Lower lobe of right lung (tissue), 2 donors: Measurements from ENCODE around the gene DOCK6. TPM values are rescaled to one million over a fixed set of nuclear protein-coding genes. Genes with fewer than 3 reads are reported as not detected.

Source experiments
- ATAC-seq, 2 donors: fragments of 200-7000 bp; cut with Tn5 transposase; one replicate each; pipeline ENCODE4 v1.9.1; 2020 to 2022; ENCODE audit warnings: mild to moderate bottlenecking in 2 of 2, moderate library complexity in 2 of 2
- DNase-seq: peaks from one replicate; pipeline ENCODE4 v3.0.0-alpha.2; 2020
- H3K27ac ChIP-seq: fragments of 200-600 bp; one replicate; pipeline ENCODE4 v1.8.0; 2022
- H3K27me3 ChIP-seq: fragments of 200-600 bp; one replicate; pipeline ENCODE4 v1.8.0; 2022; ENCODE audit warnings: low read depth
- H3K36me3 ChIP-seq: fragments of 200-600 bp; one replicate; pipeline ENCODE4 v1.8.0; 2022; ENCODE audit warnings: mild to moderate bottlenecking
- H3K4me1 ChIP-seq: fragments of 200-600 bp; one replicate; pipeline ENCODE4 v1.8.0; 2022
- H3K4me3 ChIP-seq: fragments of 200-600 bp; one replicate; pipeline ENCODE4 v1.8.0; 2022; ENCODE audit warnings: mild to moderate bottlenecking
- H3K9me3 ChIP-seq: fragments of 200-600 bp; one replicate; pipeline ENCODE4 v1.8.0; 2022
- intact Hi-C: fragments of 100-400 bp; cut with DNase I; formaldehyde crosslinking; loops from one replicate; pipeline ENCODE4 v1.11.0; 2022
- total RNA-seq: library from RNA; stranded (reverse); fragmentation: NEBNext Ultra II Directional; extraction: Animal tissue kit (Norgen Biotek cat#: 25700); gene quantifications from one replicate; pipeline ENCODE4 v1.2.1, GENCODE V29; 2021
- TF ChIP-seq, protein P1 (sequence below): fragments of 200-600 bp; IDR thresholded peaks from one replicate; pipeline ENCODE4 v1.8.0; 2022; ENCODE audit warnings: antibody characterized with exemption, mild to moderate bottlenecking
- donor health status: DM: no; HTN: yes; CAD: no; lungs with severe emphysema.

The DOCK6 gene
- total RNA-seq, 1 donor from 2014 or later = 106 TPM

DNA sequence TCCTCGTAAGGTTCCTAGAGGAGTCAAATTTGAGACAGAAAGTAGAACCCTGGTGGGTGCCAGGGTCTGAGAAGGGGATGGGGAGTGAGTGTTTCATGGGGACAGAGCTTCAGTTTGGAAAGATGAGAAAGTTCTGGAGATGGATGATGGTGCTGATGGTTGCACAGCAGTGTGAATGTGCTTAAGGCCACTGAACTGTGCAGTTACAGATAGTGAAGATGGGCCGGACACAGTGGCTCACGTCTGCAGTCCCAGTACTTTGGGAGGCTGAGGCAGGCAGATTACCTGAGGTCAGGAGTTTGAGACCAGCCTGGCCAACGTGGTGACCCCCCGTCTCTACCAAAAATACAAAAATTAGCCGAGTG lies 107.7 kb downstream of the DOCK6 start:
- DNase-seq (no peak), ATAC-seq (no peak)
- no peak overlapping the region for H3K27ac ChIP-seq
- H3K27me3 ChIP-seq = no peaks in the 10 kb centered on the region
- intact Hi-C loops = no loop called here
- no peaks in the 10 kb centered on the region for H3K9me3 ChIP-seq
- H3K36me3 ChIP-seq = no peaks in the 10 kb centered on the region
- no peak overlapping the region for H3K4me3 ChIP-seq
- H3K4me1 ChIP-seq = peaks cover 50% of the 10 kb centered on the region
- TF ChIP-seq, protein P1, sequence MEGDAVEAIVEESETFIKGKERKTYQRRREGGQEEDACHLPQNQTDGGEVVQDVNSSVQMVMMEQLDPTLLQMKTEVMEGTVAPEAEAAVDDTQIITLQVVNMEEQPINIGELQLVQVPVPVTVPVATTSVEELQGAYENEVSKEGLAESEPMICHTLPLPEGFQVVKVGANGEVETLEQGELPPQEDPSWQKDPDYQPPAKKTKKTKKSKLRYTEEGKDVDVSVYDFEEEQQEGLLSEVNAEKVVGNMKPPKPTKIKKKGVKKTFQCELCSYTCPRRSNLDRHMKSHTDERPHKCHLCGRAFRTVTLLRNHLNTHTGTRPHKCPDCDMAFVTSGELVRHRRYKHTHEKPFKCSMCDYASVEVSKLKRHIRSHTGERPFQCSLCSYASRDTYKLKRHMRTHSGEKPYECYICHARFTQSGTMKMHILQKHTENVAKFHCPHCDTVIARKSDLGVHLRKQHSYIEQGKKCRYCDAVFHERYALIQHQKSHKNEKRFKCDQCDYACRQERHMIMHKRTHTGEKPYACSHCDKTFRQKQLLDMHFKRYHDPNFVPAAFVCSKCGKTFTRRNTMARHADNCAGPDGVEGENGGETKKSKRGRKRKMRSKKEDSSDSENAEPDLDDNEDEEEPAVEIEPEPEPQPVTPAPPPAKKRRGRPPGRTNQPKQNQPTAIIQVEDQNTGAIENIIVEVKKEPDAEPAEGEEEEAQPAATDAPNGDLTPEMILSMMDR = no peak

DNA sequence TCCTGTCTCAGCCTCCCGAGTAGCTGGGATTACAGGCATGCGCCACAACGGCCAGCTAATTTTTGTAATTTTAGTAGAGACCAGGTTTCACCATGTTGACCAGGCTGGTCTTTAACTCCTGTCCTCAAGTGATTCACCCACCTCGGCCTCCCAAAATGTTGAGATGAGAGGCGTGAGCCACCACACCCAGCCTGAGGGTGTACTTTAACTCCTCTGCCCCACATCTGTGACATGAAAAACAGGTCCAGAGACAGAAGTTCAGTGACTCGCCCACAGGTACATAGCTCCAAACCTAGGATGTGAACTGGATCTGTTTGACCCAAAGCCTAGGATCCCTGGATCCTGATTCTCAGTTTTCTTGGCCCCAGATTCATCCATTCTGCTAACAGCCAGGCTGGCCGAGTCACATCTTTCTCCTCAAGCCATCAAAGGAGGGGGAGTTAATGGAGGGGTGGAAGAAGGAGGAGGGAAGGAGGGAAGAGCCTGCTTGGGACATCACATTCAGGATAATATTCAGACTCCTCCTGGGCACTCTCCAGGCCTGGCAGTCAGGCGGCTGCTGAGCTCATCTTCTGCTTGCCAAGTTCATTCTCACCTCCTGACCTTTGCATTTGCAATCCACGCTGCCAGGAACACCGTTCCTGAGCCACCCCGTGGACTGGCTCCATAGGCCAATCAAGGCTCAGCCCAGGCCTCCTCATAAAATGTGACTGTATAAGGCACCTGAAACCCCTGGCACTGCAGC lies 109.8 kb downstream of the DOCK6 start:
- intact Hi-C loops = no loop called here
- H3K4me1 ChIP-seq = peaks cover 29% of the 10 kb centered on the region
- TF ChIP-seq, protein P1 = no peak
- no peaks in the 10 kb centered on the region for H3K27me3 ChIP-seq
- DNase-seq (no peak), ATAC-seq (peak; percentile 1 to 9)
- no peaks in the 10 kb centered on the region for H3K36me3 ChIP-seq
- no peak overlapping the region for H3K4me3 ChIP-seq
- H3K9me3 ChIP-seq = no peaks in the 10 kb centered on the region
- H3K27ac ChIP-seq = peak overlapping the region; percentile 48

DNA sequence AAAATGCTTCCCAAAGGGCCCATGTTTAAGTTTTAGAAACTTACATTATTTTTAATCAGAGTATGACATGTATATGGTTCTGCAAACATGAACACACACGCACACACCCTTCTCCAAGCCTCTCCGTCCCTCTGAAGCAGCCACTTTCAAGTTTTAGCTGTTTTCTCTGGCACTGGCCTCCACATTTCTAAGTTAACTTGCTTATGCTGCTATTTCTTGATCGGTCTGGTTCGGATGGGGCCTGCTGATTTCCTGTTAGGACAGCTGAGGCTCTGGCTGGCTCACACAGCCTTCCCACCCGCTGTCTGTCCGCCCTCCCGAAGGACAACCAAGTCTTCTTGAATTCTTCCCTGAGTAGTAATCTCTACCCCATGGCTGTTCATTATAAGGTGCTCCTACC lies 111.1 kb downstream of the DOCK6 start:
- ATAC-seq = no peak

More for the DNA sequence above, 111.1 kb downstream of the DOCK6 start:
- Histone ChIP-seq H3K36me3 (no peaks in the 10 kb centered on the region), H3K27ac (peak overlapping the region; percentile 62), H3K4me3 (no peak overlapping the region), H3K9me3 (no peaks in the 10 kb centered on the region), H3K4me1 (peaks cover 19% of the 10 kb centered on the region), H3K27me3 (no peaks in the 10 kb centered on the region)
- DNase-seq = no peak
- intact Hi-C loops = no loop called here
- TF ChIP-seq, protein P1 = no peak

Other genes starting within 250 kb of the DOCK6 start
- gene LDLR, start 173.1 kb downstream of the DOCK6 start, total RNA-seq = 147 TPM
- 1.8 TPM for gene SPC24, start 106.7 kb downstream of the DOCK6 start, total RNA-seq
- gene KANK2, start 65.0 kb downstream of the DOCK6 start, total RNA-seq = 191 TPM
- not detected for gene ANGPTL8, start 22.9 kb downstream of the DOCK6 start, total RNA-seq
- gene TSPAN16, start 33.6 kb upstream of the DOCK6 start, total RNA-seq = not detected
- gene RAB3D, start 77.1 kb upstream of the DOCK6 start, total RNA-seq = 53.6 TPM
- gene TMEM205, start 83.7 kb upstream of the DOCK6 start, total RNA-seq = 65.7 TPM
- gene CCDC159, start 84.0 kb upstream of the DOCK6 start, total RNA-seq = 37.3 TPM
- 21.3 TPM for gene PLPPR2, start 92.9 kb upstream of the DOCK6 start, total RNA-seq
- gene SWSAP1, start 112.1 kb upstream of the DOCK6 start, total RNA-seq = 3.6 TPM
- 16.4 TPM for gene EPOR, start 121.8 kb upstream of the DOCK6 start, total RNA-seq
- 55.8 TPM for gene RGL3, start 156.8 kb upstream of the DOCK6 start, total RNA-seq
- 4.3 TPM for gene ODAD3, start 172.6 kb upstream of the DOCK6 start, total RNA-seq
- gene PRKCSH, start 173.1 kb upstream of the DOCK6 start, total RNA-seq = 285 TPM
- not detected for gene ELAVL3, start 218.5 kb upstream of the DOCK6 start, total RNA-seq
- gene ZNF653, start 243.3 kb upstream of the DOCK6 start, total RNA-seq = 9.2 TPM